HG03378 (cell line): Measurements from ENCODE around the gene COQ10A.

Experiments used
- ATAC-seq: cut with Tn5 transposase; IDR thresholded peaks from one replicate; pipeline ENCODE4 v1.9.1; 2021; ENCODE audit warnings: mild to moderate bottlenecking, moderate library complexity; ENCODE audit not compliant: unreplicated experiment

COQ10A gene

DNA sequence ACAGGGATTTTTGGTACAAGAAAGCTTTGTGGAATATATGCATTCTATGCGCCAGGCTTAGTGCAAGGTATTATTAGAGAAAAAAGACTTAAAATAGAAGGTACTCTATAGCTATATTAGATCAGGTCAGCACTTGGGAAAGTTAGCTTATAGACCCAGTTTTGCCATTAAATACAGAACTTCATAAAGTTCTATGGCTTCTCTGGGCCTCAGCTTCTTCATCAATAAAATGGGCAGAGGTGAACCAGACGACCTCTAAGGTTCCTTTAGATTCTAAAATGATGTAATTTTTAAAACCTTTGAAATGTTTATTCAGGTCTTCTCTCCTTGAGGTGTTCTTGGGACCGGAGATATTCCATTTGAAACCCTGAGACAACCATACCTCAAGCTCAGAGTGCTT is 42.0 kb downstream of the COQ10A start:
- no peak for ATAC-seq

DNA sequence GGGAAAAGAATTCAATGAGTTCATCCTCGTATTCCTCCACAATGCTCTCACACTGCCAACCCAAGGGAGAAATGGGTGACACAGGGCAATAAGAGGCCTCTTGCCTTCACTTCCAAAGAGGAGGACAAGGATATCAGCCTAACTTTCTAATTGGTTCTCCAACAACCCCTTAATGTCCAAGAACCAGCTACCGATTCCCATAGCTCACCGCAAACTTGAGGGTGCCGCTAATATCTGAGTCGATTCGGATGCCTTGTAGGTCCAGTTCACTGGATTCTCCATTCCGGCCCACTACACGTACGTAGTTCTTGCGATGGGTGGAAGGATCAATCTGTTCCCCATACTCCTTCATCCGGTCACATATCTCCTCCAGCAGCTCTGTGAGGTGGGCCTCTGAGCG is 44.3 kb downstream of the COQ10A start:
- no peak for ATAC-seq

DNA sequence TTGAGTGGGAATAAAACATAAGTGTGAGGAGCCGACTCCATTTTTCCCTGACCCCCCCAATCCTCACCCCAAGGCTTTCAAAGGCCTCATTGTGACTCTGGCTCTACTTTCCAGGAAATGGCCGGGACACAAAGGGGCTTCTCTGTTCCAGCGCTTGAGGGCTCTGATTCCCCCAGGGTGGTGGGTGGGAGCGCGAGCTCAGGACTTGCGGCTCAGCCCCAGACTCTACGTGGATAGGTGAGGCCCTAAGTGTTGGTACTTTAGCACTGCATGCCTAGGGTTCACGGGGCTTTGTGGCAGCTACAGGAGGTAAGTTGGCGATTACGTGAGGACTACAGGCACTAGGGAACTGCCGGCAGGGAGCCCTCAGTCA is 48.5 kb downstream of the COQ10A start:
- no peak for ATAC-seq

DNA sequence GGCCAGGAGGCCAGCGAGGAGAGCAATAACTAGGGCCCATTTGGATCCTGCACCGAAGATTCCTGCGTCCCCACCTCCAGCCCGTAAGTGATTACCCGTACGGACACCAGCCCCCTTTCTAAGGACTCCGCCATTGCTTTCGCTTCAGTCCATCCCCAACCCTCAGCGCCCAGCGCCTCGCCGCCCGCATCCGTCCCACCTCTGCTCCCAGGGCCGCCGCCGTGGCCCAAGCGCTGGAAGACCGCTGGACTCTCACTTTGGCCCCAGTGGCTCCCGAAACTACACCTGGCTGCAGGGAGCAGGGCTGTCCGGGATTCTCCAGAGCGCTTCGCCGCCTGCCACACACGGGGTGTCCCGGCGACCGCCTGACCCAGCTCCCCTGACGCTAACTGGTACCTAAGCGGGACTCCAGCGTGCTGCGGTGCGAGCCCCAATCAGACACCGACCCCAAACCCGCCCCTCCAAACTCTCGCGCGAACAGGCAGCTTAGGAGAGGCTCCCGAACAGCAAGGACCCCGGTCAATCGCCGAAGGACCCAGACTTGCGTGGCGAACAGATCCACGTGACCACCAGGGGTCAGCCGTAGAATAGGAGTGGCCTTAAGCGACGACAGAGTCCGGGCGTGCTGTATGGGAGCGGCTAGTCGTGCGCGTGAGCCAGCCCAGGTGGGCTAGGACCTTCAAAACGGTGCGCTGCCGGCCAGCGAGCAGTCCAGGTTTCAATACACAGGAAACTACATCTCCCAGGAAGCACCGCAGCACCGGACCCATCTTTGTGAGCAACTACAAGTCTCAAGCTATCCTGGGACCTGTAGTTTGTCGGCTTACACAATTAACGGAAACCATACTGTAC is 49.1 kb downstream of the COQ10A start, which contains the start of gene CNPY2:
TSS of gene CNPY2 (minus strand) at position 367 of the 852 bp plus-strand sequence. CDS start 771 bp downstream, outside the sequence.
- ATAC-seq, result peak; percentile 89

DNA sequence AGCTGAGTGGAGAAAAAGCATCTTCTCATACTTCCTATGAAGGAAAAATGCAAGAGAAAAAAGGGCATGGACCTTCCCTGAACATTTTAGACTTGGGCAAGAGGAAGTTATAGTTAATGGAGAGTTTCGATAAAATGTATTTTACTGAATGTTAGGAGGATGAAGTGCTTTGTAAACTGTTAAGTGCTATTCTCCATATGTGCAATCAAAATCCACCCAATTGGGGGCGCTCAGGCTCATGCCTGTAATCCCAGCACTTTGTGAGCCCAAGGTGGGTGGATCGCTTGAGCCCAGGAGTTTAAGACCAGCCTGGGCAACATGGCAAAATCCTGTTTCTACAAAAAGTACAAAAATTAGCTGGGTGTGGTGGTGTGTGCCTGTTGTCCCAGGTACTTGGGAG is 50.9 kb downstream of the COQ10A start:
- ATAC-seq, result no peak
